RPMI8226 (cell line): Measurements from ENCODE around the gene SUPT20HL1.
"Not testable (repeated sequence)": the region's sequence is repeated elsewhere in the genome, so short reads cannot be mapped to it uniquely, and the experiment has no call there.

Experiments used
- DNase-seq: peaks from one replicate; pipeline ENCODE4 v3.0.0-alpha.2; 2015

Gene SUPT20HL1

DNA sequence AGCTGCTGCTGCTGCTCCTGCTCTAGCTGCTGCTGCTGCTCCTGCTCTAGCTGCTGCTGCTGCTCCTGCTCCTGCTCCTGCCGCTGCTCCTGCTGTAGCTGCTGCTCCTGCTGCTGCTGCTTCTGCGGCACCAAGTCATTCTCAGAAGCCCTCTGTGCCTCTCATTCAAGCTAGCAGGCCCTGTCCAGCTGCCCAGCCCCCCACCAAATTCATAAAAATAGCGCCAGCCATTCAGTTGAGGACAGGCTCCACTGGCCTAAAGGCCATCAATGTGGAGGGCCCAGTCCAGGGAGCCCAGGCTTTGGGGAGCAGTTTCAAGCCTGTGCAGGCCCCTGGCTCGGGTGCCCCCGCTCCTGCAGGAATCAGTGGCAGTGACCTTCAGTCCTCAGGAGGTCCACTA is 3.9 kb downstream of the SUPT20HL1 start:
- no peak for DNase-seq

DNA sequence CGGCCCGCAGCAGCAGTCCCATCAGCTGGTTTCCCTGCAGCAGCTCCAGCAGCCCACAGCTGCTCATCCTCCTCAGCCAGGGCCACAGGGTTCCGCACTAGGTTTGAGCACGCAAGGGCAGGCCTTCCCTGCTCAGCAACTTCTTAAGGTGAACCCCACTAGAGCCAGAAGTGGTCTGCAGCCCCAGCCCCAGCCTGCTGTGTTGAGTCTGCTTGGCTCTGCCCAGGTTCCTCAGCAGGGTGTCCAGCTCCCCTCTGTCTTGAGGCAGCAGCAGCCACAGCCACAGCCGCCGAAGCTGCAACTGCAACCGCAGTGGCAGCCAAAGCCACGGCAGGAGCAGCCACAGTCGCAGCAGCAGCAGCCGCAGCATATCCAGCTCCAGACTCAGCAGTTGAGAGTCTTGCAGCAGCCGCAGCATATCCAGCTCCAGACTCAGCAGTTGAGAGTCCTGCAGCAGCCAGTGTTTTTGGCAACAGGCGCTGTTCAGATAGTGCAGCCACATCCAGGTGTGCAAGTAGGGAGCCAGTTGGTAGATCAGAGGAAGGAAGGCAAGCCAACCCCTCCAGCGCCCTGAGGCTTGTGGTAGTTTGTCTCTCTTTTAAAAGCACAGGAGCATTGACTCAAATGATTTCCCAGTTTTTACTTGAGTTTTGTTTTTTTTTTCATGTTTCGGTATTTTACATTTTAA is 4.6 kb downstream of the SUPT20HL1 start:
- DNase-seq, result no peak

DNA sequence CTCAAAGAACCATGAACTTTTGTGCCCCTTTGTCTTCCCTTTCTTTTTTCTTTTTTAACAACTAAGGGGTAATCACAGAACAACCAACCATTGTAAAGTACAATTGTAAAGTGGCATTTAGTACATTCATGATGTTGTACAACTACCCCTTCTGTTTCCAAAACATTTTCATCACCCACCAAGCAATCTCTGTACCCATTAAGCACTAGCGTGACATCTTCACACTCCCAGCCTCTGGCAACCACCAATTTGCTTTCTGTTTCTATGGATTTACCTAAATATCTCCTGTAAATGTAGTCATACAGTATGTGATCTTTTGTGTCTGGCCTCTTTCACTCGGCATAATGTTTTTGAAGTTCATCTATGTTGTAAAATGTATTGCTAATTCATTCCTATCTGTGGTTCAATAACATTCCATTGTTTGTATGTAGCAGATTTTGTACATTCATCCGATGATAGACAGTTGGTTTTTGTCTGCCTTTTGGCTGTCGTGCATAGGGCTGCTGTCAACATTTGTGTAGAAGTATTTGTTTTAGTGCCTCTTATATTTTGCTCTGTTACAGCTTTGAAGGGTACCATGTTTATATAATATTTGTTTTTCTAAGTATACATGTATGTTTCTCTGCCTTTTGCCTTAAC is 6.4 kb downstream of the SUPT20HL1 start:
- DNase-seq, result not testable (repeated sequence)

DNA sequence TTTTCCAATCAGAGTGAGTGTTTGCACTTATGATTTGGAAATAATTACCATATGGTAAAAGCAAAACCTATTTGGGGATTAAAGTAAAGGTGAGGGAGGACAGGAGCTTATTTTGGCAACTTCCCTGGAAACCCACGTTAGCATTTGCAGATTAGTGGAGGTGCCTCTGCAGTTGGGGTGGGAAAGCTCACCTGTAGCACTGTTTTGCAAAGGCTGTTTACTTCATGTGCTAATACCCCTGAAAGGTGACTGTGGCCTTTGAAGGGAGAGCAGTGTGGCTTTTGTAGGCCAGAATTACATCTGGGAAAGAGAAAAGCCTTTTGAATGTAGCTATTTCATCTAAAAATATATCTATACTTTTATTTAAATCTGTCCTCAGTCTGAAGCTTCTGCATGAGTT is 9.4 kb downstream of the SUPT20HL1 start:
- DNase-seq, result no peak

DNA sequence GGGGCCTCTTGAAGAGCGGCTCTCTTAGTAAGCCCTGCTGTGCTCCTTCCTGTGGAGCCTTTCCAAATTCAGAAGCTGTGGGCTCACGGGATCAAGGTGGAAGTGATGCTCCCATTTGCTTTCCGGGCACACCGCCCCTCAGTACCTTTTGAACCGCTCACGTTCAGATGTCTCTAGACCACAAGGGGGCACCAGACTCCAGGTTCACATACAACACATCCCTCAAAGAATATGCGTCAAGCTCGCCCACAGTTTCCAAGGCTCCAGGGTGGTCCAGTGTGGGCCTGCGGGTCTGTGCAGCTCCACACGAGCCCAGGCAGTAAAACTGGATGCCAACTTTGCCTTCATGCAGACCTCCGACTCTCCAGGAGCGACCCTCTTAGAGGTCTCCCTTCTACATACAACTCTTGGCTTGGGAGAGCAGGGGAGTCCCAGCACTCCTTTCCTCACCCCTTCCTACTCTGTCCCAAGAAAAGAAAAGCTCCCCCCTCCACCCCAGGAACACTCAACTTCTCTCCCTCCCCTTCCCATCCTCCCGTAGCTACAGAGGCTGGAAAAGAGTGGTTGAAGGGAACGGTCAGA is 11.0 kb downstream of the SUPT20HL1 start:
- peak; percentile 54 for DNase-seq

DNA sequence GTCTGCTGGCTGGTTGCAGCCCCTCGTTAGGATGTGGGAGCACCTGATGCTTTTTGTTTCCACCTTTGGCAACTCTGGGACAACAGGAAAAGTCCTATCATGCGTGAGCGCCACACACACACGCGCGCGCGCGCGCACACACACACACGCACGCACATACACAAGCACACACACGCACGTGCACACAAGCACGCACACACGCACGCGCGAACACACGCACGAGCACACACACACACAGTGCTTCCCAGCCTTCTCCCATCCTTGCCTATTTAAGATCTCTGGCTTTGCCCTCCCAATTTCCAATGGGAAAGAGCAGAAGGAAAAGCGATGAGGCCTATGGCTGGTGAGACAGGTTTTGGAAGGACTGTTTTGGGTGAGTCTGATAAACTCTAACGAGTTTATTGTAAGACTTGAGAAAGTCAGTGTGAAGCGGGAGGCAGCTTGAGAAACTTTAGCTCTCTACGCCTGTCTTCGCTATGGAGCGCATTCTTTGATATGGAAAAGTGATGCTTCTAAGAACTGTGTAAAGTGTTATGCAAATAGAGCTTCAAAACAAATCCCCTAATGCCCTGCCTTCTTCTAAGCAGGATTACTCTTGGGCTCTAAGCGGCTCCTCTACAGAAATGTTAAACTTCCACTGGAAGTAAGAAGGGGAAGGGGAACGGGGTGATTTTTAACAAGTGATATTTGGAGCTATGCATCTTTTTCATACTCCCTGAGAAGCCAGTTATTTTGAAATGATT is 11.8 kb downstream of the SUPT20HL1 start:
- DNase-seq, result no peak

DNA sequence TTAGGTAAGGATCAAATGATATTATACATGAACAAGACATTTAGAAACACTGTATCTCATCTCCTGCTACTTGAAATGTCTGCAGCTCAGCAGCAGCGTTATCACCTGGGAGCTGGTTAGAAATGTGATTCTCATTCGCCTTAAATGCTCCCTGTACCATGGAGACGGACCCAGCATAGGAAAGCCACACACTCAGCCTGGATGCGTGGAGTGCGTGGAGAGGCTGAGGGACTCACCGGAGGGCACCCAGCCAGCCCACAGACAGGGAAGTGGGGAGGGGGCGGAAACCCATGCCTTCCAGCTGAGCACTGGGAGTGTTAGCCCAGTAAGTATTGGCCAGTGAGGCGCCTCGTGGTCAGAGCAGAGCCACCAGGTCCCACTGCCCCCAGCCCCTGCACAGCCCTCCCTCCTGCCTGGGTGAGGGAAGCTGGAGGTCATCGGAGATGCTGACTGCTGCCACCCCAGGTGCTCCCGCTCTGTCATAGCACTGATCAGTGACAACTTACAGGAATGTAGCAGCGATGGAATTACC is 15.2 kb downstream of the SUPT20HL1 start:
- no peak for DNase-seq

DNA sequence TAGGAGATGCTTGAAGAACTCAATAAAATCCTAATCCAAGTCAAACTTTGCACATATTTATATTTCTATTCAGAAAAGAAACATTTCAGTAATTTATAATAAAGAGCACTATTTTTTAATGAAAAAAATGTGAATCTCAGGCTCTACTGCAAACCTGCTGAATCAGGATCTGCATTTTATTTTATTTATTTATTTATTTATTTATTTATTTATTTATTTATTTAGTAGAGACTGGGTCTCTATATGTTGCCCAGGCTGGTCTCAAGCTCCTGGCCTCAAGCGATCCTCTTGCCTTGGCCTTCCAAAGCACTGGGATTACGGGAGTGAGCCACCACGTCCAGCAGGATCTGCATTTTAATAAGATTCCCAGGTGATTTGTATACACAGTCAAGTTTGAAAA is 16.0 kb downstream of the SUPT20HL1 start:
- DNase-seq, result no peak

DNA sequence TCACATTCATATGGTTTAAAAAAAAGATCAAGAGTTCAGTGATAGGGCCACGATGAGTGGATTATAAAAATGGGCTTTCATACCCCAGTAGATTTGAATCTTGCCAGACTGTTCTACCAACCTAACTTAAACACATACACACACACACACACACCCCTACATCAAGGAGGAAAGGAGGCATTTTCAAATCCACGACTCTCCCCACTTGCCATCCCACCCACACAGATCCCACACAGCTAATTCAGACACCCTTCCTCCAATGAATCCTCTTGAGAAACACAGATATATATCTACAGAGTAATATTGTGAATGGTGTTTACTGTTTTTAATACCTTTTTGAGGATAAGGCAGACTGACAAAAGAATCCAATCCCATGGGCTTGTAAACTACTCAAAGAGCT is 16.8 kb downstream of the SUPT20HL1 start:
- no peak for DNase-seq

DNA sequence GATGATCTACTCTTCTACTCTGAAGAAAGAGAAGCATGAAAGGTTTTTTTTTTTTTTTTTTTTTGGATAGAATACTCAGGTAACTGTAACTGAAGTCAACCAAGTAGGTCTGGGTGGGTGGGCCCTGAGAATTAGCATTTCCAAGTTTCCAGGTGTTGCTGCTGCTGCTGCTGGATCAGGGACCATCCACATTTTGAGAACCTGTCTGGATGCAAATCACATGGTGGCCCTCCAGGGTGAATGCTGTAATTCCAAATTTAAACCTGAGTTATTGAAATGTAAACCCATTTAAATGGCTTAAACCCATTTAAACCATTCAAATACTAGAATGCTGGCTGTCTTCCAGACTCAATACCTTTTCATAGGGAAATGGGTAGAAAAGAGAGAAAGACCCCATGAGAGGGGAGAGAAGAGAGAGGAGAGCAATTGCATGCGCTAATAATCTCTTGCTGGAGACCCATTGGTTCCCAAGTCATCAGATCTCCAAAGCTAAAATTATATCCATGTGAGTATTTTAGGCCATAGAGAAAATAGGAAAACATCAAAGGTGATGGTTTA is 17.6 kb downstream of the SUPT20HL1 start:
- DNase-seq, result no peak

DNA sequence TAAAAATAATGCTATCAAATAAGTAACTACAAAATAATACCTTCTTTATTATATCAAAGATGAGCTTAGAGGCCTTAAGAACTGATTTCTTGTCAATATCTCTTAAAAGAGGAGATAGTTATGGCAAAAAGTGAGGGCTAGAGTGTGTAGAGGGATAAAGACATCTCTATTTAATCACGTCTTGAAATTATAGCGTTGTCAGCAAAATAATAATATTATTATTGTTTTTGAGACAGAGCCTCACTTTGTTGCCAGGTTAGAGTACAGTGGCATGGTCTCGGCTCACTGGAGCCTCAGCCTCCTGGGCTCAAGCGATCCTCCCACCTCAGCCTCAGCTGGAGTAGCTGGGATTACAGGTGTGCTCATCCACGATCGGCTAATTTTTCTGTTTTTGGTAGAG is 18.3 kb downstream of the SUPT20HL1 start:
- no peak for DNase-seq

DNA sequence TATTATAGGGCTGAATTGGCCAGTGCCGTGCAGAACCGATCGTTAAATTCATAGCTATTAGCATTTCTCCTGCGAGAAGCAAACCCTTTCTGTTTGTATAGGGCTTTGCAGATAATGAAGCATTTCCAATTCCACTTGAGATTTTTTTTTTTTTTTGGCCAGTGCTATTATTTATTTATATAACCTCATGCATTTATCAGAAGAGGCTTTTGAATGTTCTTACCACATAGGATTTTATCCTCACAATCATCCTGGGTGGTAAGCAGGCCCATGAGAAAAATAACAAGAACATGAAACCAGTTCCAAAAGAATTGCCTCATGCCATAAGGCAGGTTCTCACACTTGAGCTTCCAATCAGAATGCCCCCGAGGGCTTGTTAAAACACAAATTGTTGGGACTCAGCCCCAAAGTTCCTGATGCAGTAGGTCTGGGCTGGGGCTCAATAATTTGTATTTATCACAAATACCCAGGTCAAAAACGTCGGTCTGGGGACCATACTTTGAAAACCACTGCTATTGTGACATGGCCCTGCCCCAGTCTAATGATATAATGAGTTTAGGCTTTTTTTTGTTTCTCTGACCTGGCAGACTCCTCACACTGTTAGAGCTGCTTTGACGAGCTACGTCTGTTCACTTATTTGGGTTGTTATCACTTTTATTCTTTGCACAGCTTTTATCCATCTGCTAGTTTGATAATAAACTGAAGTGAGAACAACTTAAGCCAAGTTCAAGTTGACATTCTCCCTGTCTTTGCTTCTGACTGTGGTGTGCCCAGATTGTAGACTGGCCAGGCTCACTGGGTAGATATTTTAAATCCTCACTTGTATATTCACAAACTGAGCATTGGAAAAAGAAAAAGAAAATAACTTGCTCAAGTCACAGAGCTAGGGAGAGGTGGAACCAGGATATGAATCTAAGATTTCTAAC is 20.1 kb downstream of the SUPT20HL1 start:
- no peak for DNase-seq

DNA sequence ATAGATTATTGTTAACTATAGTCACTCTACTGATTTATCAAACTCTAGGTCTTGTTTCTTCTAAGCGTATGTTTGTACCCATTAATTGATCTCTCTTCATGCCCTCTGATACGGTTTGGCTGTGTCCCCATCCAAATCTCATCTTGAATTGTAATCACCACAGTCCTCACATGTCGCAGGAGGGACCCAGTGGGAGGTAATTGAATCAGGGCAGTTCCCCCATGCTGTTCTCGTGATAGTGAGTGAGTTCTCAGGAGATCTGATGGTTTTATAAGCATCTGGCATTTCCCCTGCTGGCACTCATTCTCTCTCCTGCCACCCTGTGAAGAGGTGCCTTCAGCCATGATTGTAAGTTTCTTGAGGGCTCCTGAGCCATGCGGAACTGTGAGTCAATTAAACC is 21.9 kb downstream of the SUPT20HL1 start:
- not testable (repeated sequence) for DNase-seq

DNA sequence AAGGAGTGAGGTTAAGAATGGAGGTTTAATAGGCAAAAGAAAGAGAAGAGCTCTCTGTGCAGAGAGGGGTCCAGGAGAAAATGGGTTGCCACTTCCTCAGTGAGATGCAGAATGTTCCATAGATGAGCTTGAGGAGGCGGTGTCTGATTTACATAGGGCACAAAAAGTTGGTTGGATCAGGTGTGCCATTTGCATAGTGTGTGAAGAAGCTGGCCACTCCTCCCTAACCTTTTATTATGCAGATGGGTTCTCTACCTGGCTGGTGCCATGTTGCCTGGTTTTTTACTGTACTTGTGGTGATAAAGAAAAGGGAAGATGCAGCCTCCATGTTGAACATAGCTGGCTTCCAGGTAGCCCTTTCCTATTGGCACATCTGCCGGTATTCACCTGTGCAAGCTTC is 27.3 kb downstream of the SUPT20HL1 start:
- no peak for DNase-seq

DNA sequence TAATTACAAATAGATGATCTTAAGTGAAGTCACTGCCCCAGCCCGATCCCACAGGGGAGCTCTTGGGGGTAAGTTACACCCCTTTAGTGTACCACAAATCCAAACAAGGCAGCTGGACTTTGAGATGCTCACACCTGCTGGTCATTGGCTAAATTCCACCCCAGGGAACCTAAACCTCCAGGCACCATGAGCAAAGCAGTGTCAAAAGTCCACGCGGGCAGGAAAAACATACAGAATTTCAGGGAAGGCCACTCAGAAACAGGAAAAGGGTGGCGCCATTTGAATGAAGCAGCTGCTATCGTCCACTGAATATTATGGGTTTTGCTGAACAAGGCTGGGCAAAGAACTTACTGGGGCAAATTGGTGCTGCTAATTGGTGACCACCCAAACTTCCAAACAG is 30.9 kb downstream of the SUPT20HL1 start:
- no peak for DNase-seq

DNA sequence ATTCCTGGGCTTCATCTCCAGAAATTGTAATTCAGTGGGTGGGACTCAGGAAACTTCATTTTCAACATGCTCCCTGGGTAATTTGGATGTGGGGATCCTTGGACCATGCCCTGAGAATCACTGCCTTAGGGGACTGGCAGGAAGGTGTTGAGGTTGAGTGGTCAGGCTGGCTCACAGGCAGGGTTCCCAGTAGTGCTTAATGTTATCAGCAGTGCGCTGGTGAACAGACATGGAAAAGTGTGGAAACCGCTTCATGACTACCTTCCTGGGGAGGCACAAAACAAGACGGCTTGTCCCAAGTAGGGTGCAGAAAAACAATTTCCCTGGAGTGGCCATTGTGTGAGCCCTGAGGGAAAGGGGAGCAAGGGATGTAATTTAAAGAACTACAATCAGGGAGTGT is 31.4 kb downstream of the SUPT20HL1 start:
- no peak for DNase-seq

DNA sequence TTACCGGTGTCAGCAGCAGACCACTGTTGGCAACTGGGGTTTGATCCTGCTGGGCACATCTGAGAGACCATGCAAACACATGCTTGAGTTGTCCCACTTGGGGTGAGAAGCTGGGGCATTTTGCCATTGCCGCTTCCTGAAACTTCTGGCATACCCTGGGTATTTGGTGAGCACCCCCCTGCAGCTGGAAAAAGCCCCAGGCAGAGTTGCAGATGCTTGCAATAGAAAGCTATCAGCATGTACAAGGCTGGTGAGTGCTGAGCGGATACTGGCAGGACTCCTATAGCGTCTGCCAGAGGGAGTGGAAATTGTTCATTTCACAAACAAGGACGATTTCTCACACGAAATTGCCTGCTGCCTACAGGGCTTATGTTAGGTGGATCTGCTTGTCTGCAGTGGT is 32.3 kb downstream of the SUPT20HL1 start:
- no peak for DNase-seq

DNA sequence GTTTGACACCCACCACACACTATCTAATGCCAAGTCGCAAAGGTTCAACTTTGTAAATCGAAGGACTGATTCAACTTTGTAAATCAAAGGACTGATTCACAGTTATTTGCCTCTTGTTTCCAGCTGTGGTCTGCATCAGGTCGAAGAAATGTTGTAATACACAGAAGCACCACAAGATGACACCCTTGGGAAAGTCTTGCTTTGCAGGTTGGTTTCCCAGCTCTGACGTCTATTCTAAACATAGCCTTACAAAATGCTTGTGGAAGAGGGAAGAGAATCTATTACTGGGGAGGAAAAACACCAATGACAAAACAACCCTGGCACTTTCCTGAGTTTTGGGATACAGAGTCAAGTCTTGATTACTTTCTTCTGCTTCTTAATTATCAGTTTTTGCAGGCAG is 35.3 kb downstream of the SUPT20HL1 start:
- peak; percentile 56 for DNase-seq

DNA sequence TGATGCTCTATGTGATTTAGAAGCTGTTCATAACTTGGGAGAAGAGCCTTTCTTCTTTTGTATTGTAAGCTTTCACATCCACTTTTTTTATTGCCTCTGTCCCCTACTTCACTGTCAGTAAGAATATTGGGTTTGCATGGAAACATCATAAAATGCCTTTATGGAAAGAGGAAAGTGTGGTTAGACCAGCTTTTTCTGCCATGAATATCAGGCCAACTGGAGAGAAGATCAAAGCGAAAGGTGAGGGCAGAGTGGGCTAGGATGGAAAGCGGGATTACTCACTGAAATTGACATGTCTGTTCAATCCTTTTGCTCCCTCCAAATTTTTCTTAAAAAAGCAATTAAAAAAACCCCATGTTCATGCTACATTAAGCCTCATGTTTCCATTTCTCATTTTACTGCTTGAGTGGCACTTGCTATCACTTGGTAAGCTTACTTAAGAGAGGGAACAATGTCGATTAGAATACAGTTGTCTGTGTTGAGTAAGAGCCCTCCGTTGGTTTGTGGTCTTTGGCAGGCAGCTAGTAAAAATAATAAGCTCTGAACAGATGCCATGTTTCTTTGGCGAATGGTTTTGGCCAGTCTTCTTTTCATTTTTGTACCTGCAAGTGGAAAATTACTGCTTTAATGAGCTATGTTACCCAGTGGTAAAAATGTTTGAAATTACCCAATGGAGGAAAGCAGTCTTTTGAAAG is 35.9 kb downstream of the SUPT20HL1 start:
- no peak for DNase-seq

DNA sequence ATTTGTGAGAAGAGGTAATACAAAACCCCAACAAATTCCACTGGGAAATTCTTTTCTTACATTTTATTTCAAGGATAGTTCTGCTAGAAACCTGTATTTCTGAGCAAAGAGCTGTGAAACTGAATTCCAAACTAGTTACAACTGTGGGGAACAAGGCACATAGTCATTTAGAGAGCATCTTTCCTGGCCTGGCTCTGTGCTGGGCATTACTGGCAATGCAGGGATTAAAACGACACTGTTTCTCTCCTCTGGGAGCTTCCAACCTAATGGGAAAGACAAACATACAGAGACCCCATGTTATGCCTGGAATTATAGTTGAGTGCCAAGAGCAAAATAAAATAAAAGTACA is 36.5 kb downstream of the SUPT20HL1 start:
- DNase-seq, result no peak

DNA sequence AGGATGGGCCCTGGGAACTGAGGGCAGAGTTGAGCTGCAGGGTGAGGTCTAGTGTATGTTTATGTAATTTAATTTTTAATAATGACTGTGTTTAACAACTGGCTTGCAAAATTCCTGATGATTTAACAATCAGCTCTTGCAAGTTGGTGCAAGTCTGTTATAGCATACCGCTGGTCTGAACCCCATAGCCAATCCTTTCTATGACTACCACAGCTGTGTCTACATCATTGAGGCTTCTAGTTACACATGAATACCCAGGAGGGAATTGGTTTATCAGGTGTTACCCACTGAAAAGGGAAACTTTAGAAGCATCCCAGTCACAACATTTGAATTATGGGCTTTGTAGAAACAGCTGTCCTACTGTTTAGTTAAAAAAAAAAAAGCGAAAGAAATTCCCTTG is 38.3 kb downstream of the SUPT20HL1 start:
- no peak for DNase-seq

DNA sequence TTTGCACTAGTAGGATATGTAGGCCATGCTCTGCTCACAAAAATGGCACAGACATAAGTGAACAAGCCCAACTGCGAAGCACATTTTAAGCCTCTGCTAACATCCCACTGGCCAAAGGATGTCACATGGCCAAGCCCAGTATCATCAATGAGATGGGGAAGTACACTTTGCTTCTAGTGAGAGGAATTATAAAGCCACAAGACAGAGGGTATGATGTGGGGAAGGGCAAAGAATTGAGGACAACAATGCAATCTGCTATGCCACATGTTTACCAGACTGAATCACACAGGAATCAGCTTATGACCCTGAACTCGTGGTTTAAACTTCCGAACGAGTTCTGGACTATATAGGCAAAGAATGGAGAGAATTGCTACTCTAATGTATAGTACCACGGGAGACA is 39.1 kb downstream of the SUPT20HL1 start:
- DNase-seq, result no peak
